LNCaP clone FGC (cell line): ENCODE measurements around the gene SPRN.
A peak's percentile ranks its signal among the peaks of the same experiment; 100 is the strongest.
"Not testable (repeated sequence)": the region's sequence is repeated elsewhere in the genome, so short reads cannot be mapped to it uniquely, and the experiment has no call there.

Experiments used
- DNase-seq: peaks from one replicate; pipeline ENCODE4 v3.0.0-alpha.2; 2011; ENCODE audit warnings: low read depth
- H3K4me3 ChIP-seq: 2 replicates; pipeline ENCODE4 v1.5.1; 2011; ENCODE audit warnings: mild to moderate bottlenecking, low read depth, low read length, control low read depth
- TF ChIP-seq, protein P1 (sequence below): IDR thresholded peaks from 2 replicates; pipeline ENCODE4 v1.5.1; 2012; ENCODE audit warnings: mild to moderate bottlenecking; ENCODE audit not compliant: control insufficient read depth, insufficient read depth; ENCODE audit errors: extremely low read depth

Gene SPRN

DNA sequence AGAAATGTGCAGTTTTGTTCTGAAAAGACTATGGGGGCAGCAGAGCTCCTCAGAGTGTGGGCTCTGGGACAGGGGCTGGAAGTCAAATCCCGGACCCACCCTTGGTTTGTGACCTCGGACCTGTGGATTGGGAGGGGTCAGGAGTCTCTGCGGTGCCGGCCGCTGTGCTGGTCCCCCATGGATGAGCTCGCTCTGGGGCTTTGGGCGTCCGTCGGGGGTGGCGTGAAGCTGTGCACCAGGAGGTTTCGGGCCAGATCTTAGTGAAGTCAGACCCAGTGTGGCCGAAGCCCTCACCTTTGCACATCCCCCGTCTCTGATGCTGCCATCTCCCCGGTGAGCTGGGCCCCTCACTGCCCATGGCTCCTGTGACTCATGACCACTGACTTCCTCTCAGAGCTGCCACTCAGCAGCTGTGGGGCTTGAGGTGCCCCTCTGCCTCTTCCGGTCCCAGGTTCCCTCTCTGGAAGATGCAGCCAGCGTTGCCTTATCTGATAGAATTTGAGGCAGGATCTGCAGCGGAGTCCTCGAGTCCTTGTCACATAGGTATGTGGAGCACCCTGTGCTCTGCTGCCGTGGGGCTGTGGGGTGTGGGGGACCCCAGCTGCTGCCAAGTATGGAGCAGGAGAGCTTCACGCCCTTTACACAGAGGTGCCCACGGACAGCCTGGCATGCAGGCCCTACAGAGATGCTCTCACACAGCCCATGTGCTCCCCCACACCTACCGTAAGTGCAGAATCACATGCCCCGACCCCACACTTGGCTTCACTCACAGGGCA lies 18.0 kb upstream of the SPRN start:
- DNase-seq, result no peak
- no peak overlapping the region for H3K4me3 ChIP-seq
- TF ChIP-seq, protein P1, sequence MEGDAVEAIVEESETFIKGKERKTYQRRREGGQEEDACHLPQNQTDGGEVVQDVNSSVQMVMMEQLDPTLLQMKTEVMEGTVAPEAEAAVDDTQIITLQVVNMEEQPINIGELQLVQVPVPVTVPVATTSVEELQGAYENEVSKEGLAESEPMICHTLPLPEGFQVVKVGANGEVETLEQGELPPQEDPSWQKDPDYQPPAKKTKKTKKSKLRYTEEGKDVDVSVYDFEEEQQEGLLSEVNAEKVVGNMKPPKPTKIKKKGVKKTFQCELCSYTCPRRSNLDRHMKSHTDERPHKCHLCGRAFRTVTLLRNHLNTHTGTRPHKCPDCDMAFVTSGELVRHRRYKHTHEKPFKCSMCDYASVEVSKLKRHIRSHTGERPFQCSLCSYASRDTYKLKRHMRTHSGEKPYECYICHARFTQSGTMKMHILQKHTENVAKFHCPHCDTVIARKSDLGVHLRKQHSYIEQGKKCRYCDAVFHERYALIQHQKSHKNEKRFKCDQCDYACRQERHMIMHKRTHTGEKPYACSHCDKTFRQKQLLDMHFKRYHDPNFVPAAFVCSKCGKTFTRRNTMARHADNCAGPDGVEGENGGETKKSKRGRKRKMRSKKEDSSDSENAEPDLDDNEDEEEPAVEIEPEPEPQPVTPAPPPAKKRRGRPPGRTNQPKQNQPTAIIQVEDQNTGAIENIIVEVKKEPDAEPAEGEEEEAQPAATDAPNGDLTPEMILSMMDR, result no peak

- no peak for DNase-seq
- H3K4me3 ChIP-seq, result no peak overlapping the region
- TF ChIP-seq, protein P1, result no peak
These were observed 17.4 kb upstream of the SPRN start for GRCh38 chr10:133441780-133442179.

DNA sequence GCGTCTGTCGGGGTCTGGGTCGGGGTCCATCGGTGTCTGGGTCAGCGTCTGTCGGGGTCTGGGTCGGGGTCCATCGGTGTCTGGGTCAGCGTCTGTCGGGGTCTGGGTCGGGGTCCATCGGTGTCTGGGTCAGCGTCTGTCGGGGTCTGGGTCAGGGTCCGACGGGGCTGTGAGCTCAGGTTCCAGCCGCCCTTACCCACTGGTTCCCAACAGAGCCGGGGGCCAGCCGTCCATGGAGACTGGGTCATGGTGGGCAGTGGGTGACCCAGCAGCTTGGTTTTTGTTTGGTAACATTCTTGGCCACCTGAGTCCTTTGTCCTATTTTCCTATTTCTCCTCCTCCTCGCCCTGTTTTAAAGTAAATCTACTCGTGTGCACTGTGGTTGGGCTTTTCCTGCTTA lies 16.9 kb upstream of the SPRN start:
- H3K4me3 ChIP-seq, DNase-seq: not testable (repeated sequence)

- no peak overlapping the region for H3K4me3 ChIP-seq
- DNase-seq, result no peak
- TF ChIP-seq, protein P1, result no peak
These were observed 16.3 kb upstream of the SPRN start for GRCh38 chr10:133440633-133441285.

GRCh38 chr10:133439517-133440461 lies 15.4 kb upstream of the SPRN start:
- TF ChIP-seq, protein P1, result no peak
- no peak overlapping the region for H3K4me3 ChIP-seq
- no peak for DNase-seq

DNA sequence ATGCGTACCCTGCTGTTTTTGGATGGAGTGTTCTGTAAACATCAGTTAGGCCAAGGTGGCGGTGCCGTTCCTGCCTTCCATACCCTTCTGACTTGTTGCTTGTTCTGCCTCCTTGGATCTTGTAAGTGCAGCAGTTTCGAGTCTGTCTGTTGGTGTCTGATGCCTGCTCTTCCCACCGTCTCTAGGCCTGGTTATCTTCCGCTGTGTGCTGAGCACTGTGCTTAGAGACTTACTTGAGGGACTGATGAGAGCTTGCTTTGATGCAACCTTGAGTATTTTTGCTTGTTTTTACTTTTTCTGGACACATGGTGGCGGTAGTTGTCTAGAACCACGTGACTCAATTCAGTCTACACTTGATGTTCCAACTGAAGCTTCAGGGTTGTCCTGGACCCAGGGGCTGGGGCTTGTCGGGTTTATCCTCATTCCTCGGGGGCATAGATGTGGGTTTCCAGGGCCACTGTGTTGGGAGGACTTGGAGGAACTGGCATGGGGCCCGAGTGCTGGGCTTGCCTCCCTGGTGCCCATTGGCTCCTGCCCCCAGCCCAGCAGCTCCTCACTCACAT lies 14.4 kb upstream of the SPRN start:
- DNase-seq, result peak; percentile 3
- no peak overlapping the region for H3K4me3 ChIP-seq
- TF ChIP-seq, protein P1, result peak; percentile 42

DNA sequence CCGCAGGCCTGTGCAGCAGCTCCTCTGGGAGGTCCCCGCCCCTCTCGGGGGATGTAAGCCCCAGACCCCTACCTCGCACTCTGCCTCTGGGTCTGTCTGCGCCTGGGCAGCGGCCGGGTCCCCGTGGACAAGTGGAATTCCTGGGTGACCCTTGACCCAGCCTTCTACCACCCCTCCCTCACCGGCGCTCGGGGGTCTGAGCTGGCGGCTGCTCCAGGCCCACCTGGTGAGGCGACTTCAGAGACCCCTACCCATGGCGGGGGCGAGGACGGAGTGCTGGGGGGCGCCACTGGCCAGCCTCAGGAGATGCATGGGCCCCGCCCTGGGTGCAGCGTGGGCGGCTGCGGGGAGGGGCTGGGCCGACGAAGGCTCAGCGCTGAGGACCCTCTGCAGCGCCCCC lies 8.4 kb upstream of the SPRN start:
- H3K4me3 ChIP-seq, DNase-seq: not testable (repeated sequence)

DNA sequence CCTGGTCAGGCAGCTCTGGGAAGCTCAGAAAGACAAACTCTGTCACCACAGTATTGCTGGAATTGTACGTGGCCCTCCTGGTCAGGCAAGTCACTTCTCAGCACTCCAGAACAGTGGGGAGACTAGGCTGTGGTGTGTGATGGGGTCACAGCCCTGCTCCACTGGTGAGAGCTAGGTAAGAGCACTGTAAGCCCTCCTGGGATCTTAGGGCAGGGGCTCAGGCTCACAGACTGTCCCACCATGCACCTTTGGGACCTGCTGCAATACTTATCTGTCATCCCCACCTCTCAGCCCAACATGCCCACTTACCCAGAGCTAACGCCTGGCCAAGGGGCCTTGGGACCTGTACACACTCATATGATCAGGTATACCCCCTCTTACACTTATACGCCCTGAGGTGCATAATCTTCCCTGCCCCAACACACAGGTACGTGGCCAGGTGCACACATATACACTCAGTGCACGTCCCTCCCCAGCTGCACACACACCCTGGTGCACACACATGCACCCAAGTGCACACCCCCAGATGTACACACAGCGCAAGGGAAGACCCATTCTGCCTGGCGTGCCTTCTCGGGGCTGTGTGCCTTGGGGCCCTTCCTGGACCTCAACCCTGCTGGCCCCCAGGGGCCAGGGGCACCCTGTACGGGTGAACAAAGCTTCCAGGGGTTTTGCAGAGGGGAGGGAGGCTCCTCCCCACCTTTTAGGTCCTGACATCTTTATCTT lies 7.6 kb upstream of the SPRN start:
- not testable (repeated sequence) for DNase-seq, H3K4me3 ChIP-seq

- not testable (repeated sequence) for DNase-seq
These were observed 5.1 kb upstream of the SPRN start for GRCh38 chr10:133429571-133429970.

DNA sequence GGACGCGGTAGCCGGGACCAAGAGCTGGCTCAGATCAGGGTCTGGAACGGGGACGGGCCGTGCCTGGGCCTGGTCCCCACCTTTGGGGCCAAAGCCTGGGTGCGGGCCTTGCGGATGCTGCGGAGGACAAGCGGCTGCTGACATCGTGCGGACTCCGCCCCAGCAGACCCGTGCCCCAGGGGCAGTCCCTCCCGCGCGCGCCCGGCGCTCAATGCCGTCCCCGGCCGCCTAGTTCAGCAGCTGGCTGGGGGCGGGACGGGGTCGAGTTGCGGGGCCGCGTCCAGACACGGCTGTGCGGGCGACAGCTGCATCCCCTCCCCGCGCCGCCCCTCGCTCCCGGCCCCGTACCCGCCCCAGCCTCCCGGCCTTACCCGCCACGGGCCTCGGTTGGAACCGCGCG lies 323 bp downstream of the SPRN start:
- H3K4me3 ChIP-seq, DNase-seq: not testable (repeated sequence)

More at GRCh38 chr10:133429571-133429970, 5.1 kb upstream of the SPRN start:
- not testable (repeated sequence) for H3K4me3 ChIP-seq
